PC-3 (cell line): ENCODE data around the gene NUDT8. TPM values are rescaled to one million over a fixed set of nuclear protein-coding genes. Genes with fewer than 3 reads are reported as not detected.
A peak's percentile ranks its signal among the peaks of the same experiment; 100 is the strongest.

ENCODE experiments used
- ATAC-seq: fragments of 200-7000 bp; cut with Tn5 transposase; 2 replicates; pipeline ENCODE4 v1.9.1; 2020; ENCODE audit warnings: mild to moderate bottlenecking, moderate library complexity
- BruUV-seq: library from RNA; stranded (reverse); fragments of 400-500 nt; replicated peaks from 2 replicates; lab custom pipeline; 2021; lab: Mats Ljungman, UMichigan
- CTCF ChIA-PET: fragments of 300-600 bp; sonication (Branson Sonifier 250); formaldehyde crosslinking; loops from one replicate; lab custom pipeline; 2022; ENCODE audit warnings: antibody characterized with exemption; lab: Charles Lee
- POLR2A ChIA-PET: fragments of 300-600 bp; sonication (Branson Sonifier 250); formaldehyde crosslinking; loops from one replicate; lab custom pipeline; 2022; ENCODE audit warnings: antibody characterized with exemption; ENCODE audit not compliant: unreplicated experiment; lab: Charles Lee
- DNase-seq: peaks from one replicate; pipeline ENCODE4 v3.0.0-alpha.2; 2015
- H2AFZ ChIP-seq: fragments of 300-600 bp; sonication (generic); 2 replicates; pipeline ENCODE4 v1.6.0; 2016; ENCODE audit warnings: antibody characterized with exemption, low read length
- H3F3A ChIP-seq: fragments of 300-600 bp; sonication (generic); one replicate; pipeline ENCODE4 v1.6.0; 2017; ENCODE audit warnings: antibody characterized with exemption, low read length, control low read depth, mild to moderate bottlenecking; ENCODE audit not compliant: unreplicated experiment
- H3K27ac ChIP-seq: fragments of 300-600 bp; sonication (generic); 2 replicates; pipeline ENCODE4 v1.5.1; 2016; ENCODE audit warnings: mild to moderate bottlenecking, low read length
- H3K27me3 ChIP-seq: fragments of 300-600 bp; sonication (generic); 2 replicates; pipeline ENCODE4 v1.6.1; 2016; ENCODE audit warnings: low read length, mixed read lengths
- H3K36me3 ChIP-seq: fragments of 300-600 bp; sonication (generic); 2 replicates; pipeline ENCODE4 v1.6.1; 2016; ENCODE audit warnings: low read depth, mixed run types, low read length, mixed read lengths
- H3K4me1 ChIP-seq: fragments of 300-600 bp; sonication (generic); 2 replicates; pipeline ENCODE4 v1.5.1; 2016; ENCODE audit warnings: low read length; ENCODE audit not compliant: insufficient read depth
- H3K4me2 ChIP-seq: fragments of 300-600 bp; sonication (generic); 2 replicates; pipeline ENCODE4 v1.6.0; 2016; ENCODE audit warnings: low read length
- H3K4me3 ChIP-seq: fragments of 300-600 bp; sonication (generic); 2 replicates; pipeline ENCODE4 v1.5.1; 2016; ENCODE audit warnings: mild to moderate bottlenecking, low read length, mixed read lengths
- H3K79me2 ChIP-seq: fragments of 300-600 bp; sonication (generic); 2 replicates; pipeline ENCODE4 v1.6.1; 2017; ENCODE audit warnings: low read length, mixed read lengths
- H3K9ac ChIP-seq: fragments of 300-600 bp; sonication (generic); 2 replicates; pipeline ENCODE4 v1.6.0; 2016; ENCODE audit warnings: mild to moderate bottlenecking, low read length
- H3K9me2 ChIP-seq: fragments of 300-600 bp; sonication (generic); replicated peaks from 2 replicates; pipeline ENCODE4 v1.6.1; 2016; ENCODE audit warnings: mixed run types, low read length, mixed read lengths
- H3K9me3 ChIP-seq: fragments of 300-600 bp; sonication (generic); 2 replicates; pipeline ENCODE4 v1.6.1; 2016; ENCODE audit warnings: low read length, mixed read lengths
- H4K20me1 ChIP-seq: fragments of 300-600 bp; sonication (generic); 2 replicates; pipeline ENCODE4 v1.6.1; 2016; ENCODE audit warnings: low read length, mixed read lengths
- CTCF ChIP-seq: fragments of 300-600 bp; sonication (generic); conservative IDR thresholded peaks from 2 replicates; pipeline ENCODE4 v1.5.1; 2017; ENCODE audit warnings: antibody characterized with exemption, low read depth, mild to moderate bottlenecking, low read length
- EZH2 ChIP-seq: fragments of 300-600 bp; sonication (generic); IDR thresholded peaks from one replicate; pipeline ENCODE4 v1.6.1; 2017; ENCODE audit warnings: antibody characterized with exemption, mild to moderate bottlenecking, low read length; ENCODE audit not compliant: unreplicated experiment
- EZH2phosphoT487 ChIP-seq: fragments of 300-600 bp; sonication (generic); IDR thresholded peaks from 2 replicates; pipeline ENCODE4 v1.6.1; 2018; ENCODE audit warnings: mild to moderate bottlenecking, antibody characterized with exemption, low read length, borderline replicate concordance
- intact Hi-C: fragments of 100-400 bp; cut with micrococcal nuclease; formaldehyde crosslinking; loops from 2 replicates; pipeline ENCODE4 v1.9.0; 2023
- total RNA-seq: library from RNA; depleted of rRNA; stranded (reverse); fragments of >200 nt; gene quantifications from 2 replicates; pipeline ENCODE4 v1.2.3, GENCODE V29; 2014

The NUDT8 gene
- total RNA-seq, 1 experiment from 2014 or later = 50.6 TPM

GRCh38 chr11:67652965-67653845 is 23.5 kb upstream of the NUDT8 start:
- TF ChIP-seq EZH2phosphoT487 (no peak), CTCF (no peak), EZH2 (no peak)
- Histone ChIP-seq H3F3A (peaks cover 5% of the 10 kb centered on the region), H3K4me2 (no peak overlapping the region), H3K4me3 (no peak overlapping the region), H4K20me1 (no peaks in the 10 kb centered on the region), H3K9ac (no peak overlapping the region), H3K27me3 (no peaks in the 10 kb centered on the region), H3K36me3 (no peaks in the 10 kb centered on the region; the same call in 1 of the 2 replicates), H3K4me1 (peaks cover 14% of the 10 kb centered on the region), H3K9me2 (no peaks in the 10 kb centered on the region), H3K79me2 (no peaks in the 10 kb centered on the region), H3K27ac (no peak overlapping the region), H3K9me3 (0 out of 2 replicates have a peak, but pooled peaks cover 8% of the 10 kb centered on the region), H2AFZ (no peak overlapping the region)
- ChIA-PET POLR2A (no interaction called here), CTCF (no interaction called here)
- intact Hi-C loops = no loop called here
- DNase-seq (no peak), ATAC-seq (no peak)
- BruUV-seq = no TSS peak

GRCh38 chr11:67651976-67652781 is 22.4 kb upstream of the NUDT8 start:
- H3F3A ChIP-seq = peaks cover 2% of the 10 kb centered on the region
- TF ChIP-seq EZH2phosphoT487 (no peak), EZH2 (no peak), CTCF (no peak)
- H3K4me2 ChIP-seq = no peak overlapping the region
- H3K27ac ChIP-seq = no peak overlapping the region
- ATAC-seq (0 out of 2 replicates have a peak, but pooled peaks have one; percentile 16), DNase-seq (peak; percentile 10)
- no peak overlapping the region for H3K9ac ChIP-seq
- CTCF ChIA-PET = interaction anchor here (0.6 kb wide), 1 partner anchor 23 kb away, joined by 3 read pairs; the partner anchor contains the start of gene NUDT8
- no peak overlapping the region for H2AFZ ChIP-seq
- intact Hi-C loops = no loop called here
- POLR2A ChIA-PET = no interaction called here
- no peaks in the 10 kb centered on the region for H3K9me2 ChIP-seq
- no peaks in the 10 kb centered on the region for H4K20me1 ChIP-seq
- H3K27me3 ChIP-seq = no peaks in the 10 kb centered on the region
- H3K4me3 ChIP-seq = no peak overlapping the region
- H3K36me3 ChIP-seq = no peaks in the 10 kb centered on the region; the same call in 1 of the 2 replicates
- no TSS peak for BruUV-seq
- 0 out of 2 replicates have a peak, but pooled peaks cover 8% of the 10 kb centered on the region for H3K9me3 ChIP-seq
- H3K79me2 ChIP-seq = no peaks in the 10 kb centered on the region
- H3K4me1 ChIP-seq = peaks cover 8% of the 10 kb centered on the region
